Cardiac fibroblast (primary cell): ENCODE measurements around the gene HSP90B1.

Source experiments
- DNase-seq, 2 donors: peaks; one replicate each; pipeline versions ENCODE4 v3.0.0 to v3.0.0-alpha.2; 2010; ENCODE audit warnings: low read depth in 2 of 2
- H3K4me3 ChIP-seq, 2 donors: replicated peaks in 1 of 2; 1 replicate in 1 of 2; 2 replicates in 1 of 2; pipeline ENCODE4 v1.5.1; 2011; ENCODE audit warnings: low read depth in 2 of 2, low read length in 2 of 2, mild to moderate bottlenecking in 2 of 2, moderate library complexity in 1 of 2
- TF ChIP-seq, protein P1 (sequence below): IDR thresholded peaks from one replicate; pipeline ENCODE4 v1.5.1; 2011; ENCODE audit warnings: low read depth, mild to moderate bottlenecking, low read length, inconsistent platforms

HSP90B1 gene

DNA sequence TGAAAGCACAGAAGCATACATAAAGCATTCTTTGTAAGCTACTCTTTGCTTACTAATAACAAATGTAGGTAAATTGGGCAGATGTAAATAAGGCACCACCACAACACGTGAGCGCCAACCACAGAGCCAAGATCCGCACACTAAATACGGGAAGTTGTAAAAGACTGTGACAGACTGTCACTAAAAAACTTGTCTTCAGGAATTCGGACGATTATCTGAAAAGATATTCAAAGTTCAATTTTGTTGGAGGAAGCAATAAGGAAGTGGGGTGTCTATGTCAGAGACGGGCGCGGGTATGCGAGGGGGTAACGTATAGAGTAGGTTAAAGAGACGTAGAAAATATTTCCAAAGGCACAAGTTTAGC, 1.5 kb upstream of the HSP90B1 start:
- TF ChIP-seq, protein P1, sequence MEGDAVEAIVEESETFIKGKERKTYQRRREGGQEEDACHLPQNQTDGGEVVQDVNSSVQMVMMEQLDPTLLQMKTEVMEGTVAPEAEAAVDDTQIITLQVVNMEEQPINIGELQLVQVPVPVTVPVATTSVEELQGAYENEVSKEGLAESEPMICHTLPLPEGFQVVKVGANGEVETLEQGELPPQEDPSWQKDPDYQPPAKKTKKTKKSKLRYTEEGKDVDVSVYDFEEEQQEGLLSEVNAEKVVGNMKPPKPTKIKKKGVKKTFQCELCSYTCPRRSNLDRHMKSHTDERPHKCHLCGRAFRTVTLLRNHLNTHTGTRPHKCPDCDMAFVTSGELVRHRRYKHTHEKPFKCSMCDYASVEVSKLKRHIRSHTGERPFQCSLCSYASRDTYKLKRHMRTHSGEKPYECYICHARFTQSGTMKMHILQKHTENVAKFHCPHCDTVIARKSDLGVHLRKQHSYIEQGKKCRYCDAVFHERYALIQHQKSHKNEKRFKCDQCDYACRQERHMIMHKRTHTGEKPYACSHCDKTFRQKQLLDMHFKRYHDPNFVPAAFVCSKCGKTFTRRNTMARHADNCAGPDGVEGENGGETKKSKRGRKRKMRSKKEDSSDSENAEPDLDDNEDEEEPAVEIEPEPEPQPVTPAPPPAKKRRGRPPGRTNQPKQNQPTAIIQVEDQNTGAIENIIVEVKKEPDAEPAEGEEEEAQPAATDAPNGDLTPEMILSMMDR = no peak
- peak overlapping the region; percentile 58 to 59 for H3K4me3 ChIP-seq
- DNase-seq = no peak

DNA sequence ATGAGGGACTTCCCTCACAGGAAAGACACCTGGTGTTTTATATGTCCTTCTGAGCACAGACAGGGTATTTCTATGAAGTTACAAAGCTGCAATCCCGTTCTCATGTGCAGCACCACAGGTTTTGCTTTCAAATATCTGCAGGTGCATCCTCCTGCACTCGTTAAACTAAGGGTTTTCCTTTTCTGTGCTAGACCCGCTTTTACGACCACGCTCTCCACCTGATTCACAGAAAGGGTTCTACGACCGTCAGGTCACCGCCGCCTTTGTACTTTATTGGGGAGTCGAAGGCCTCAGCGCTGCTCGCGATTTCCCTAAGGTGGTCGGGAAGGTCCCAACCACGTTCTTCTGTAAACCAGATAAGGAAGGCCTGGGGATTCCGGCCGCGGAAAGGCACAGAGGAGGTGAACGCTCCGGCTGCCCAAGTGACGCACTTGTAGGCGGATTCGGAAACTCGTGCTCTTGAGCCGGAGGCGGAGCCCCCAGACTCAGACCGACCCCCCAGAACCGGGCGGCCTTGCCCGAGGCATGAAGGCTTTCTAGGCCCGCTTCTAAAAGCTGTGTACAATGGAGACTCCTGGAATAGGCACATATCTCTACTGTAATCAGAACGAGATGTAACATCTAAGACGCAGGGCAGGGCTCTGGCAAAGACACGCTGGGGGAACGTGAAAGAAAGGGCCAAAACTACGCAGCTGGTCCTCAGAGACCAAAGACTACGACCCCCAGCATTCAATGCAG, 995 bp upstream of the HSP90B1 start:
- peak overlapping the region; percentile 58 to 59 for H3K4me3 ChIP-seq

DNA sequence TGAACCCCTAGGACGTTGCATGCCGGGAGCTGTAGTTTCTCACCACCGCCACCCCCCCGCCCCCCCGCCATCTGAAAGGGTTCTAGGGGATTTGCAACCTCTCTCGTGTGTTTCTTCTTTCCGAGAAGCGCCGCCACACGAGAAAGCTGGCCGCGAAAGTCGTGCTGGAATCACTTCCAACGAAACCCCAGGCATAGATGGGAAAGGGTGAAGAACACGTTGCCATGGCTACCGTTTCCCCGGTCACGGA, 501 bp upstream of the HSP90B1 start:
- TF ChIP-seq, protein P1 = no peak
- H3K4me3 ChIP-seq = peak overlapping the region; percentile 58 to 59
- DNase-seq = no peak

More for the DNA sequence above, 995 bp upstream of the HSP90B1 start:
- TF ChIP-seq, protein P1 = no peak
- DNase-seq = peak; percentile 93 to 94

DNA sequence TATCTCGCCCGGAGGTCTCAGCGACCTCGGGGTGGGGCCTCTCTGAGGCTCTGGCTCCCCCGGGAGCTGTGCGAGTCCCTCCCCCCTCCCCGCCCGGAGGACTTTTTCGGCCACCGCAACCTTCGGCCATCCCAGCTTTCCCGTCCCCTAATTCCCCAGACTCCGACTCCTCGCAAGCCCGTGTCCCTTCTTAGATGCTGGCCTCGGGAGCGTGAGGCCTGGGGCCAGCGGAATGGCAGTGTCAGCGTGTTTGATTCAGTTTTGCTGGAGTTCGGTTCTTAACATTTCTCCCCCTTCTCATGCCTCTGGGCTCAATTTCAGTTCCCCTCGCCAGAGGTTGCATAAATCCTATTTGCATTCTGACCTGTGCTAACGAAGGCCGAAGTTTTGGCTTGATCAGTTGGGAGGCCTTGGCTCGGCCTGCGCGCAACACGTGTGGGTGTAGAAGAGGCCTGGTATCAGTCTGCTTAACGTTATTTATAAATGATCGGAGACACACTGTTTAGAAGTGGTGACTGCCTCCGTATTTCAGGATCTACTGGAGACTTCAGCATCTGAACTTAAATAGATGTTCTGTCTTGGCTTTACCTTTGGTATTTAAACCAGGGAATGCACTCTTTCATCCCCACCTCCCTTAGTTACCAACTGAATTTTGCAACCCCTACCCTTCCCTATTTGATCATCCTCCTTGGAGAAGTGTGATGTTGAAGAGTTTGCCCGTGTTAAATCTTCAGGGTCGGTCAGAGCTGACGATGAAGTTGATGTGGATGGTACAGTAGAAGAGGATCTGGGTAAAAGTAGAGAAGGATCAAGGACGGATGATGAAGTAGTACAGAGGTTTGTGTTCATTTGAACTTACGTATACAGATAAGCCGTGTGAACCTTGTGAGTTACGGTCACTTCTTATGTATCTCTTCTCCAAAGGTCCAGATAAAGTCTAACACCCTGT, 851 bp downstream of the HSP90B1 start:
- peak; percentile 39 to 55 for DNase-seq

DNA sequence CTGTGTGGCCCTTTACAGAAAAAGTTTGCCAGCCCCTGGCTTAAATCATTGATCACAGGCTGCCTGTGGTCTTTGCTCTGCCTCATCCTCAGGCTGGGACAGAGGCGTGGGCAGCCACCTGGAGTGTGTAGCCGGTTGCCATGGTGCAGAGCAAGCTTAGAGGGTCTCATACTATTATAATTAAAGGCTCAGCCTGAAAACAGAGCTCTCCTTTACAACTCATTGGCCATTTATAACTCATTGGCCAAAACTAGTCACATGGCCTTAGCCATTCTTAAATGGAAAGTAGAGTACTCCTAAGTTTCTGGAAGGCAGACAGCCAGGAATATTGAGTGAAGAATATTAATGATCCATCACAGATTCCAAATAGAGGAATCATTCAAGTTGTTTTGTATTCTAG, 3.0 kb downstream of the HSP90B1 start:
- DNase-seq = no peak
- no peak overlapping the region for H3K4me3 ChIP-seq
- TF ChIP-seq, protein P1 = no peak

More for the DNA sequence above, 851 bp downstream of the HSP90B1 start:
- H3K4me3 ChIP-seq = peak overlapping the region; percentile 85 to 87
- TF ChIP-seq, protein P1 = no peak

DNA sequence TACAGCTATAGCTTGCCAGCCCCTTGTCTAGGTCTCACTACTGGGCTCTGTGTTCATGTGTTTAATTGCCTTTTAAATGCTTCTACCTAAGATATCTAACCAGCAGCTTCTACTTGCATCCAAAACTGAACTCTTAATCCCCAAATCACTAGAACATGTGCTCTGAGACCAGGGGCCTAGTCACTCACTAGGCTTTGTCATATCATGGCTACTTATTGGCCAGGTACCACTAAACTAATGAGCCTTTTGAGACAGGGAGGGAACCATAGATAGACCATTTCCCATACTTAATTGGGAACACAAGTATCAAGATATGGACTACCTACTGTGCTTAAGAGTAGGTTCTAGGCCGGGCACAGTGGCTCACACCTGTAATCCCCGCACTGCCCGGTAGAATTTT, 6.5 kb downstream of the HSP90B1 start:
- TF ChIP-seq, protein P1 = no peak
- H3K4me3 ChIP-seq = no peak overlapping the region
- no peak for DNase-seq
